GM06990 (cell line): Measurements from ENCODE around the gene LTV1.
"Not testable (repeated sequence)": the region's sequence is repeated elsewhere in the genome, so short reads cannot be mapped to it uniquely, and the experiment has no call there.

ENCODE experiments used
- DNase-seq: peaks from one replicate; pipeline ENCODE4 v3.0.0-alpha.2; 2011; ENCODE audit not compliant: insufficient read length; ENCODE audit errors: extremely low read depth
- H3K27me3 ChIP-seq: replicated peaks from 2 replicates; pipeline ENCODE4 v1.6.0; 2011; ENCODE audit warnings: low read length; ENCODE audit not compliant: control insufficient read depth, insufficient read depth
- H3K36me3 ChIP-seq: 2 replicates; pipeline ENCODE4 v1.5.1; 2011; ENCODE audit warnings: low read length; ENCODE audit not compliant: control insufficient read depth, insufficient read depth
- H3K4me3 ChIP-seq: replicated peaks from 2 replicates; pipeline ENCODE4 v1.5.1; 2011; ENCODE audit warnings: low read depth, mild to moderate bottlenecking, control low read depth, low read length
- CTCF ChIP-seq: IDR thresholded peaks from 2 replicates; pipeline ENCODE4 v1.5.1; 2011; ENCODE audit warnings: low read length, control low read depth, mild to moderate bottlenecking, inconsistent platforms; ENCODE audit not compliant: insufficient read depth, poor library complexity, severe bottlenecking

LTV1 gene

DNA sequence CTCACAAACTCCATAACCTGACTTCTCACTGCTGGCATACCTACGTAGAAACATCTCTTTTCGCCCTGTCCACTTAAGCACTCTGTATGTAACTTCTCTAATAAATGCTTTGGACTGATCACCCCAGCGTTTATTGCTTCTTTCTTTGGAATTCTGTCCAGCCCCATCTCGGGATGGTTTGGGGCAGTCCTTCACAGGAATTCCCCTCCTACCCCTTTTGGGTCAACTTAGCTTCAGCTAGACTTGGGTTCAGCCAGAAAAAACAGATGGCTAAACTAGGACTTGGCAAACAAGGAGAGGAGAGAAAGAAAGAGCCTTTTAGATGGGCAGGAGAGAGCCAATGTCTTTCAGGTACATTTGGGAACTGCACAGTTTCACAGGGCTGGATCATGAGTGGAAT lies 3.9 kb upstream of the LTV1 start:
- H3K36me3 ChIP-seq, result no peaks in the 10 kb centered on the region
- TF ChIP-seq CTCF, result no peak
- H3K27me3 ChIP-seq, result no peaks in the 10 kb centered on the region
- no peak for DNase-seq
- no peak overlapping the region for H3K4me3 ChIP-seq

- no peak overlapping the region for H3K4me3 ChIP-seq
- TF ChIP-seq CTCF, result no peak
- no peak for DNase-seq
Measured at GRCh38 chr6:143840595-143841265, 2.4 kb upstream of the LTV1 start.

DNA sequence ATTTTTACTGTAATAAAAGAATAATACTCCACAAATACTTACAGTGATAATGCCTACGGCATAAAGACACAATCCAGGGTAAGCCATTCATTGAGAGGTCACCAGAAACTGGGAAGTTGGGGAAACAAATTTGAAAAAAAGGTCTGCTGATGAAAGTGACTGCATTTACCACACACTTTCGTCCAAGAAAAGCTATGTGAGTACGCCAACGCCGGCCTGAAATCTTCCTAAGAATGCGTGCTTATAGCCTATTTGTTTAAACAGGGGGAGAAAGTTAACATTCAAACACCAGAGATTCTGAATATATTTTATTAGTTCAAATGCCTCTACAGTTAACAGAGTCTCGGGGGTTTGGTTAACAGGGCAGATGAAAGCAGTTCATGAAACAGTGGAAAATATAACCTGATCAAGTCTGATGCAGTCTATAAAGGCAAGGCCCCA lies 657 bp upstream of the LTV1 start:
- no peak for DNase-seq
- no peak for TF ChIP-seq CTCF
- no peaks in the 10 kb centered on the region for H3K27me3 ChIP-seq
- peak overlapping the region; percentile 94 for H3K4me3 ChIP-seq
- peaks cover 8% of the 10 kb centered on the region for H3K36me3 ChIP-seq

More at GRCh38 chr6:143840595-143841265, 2.4 kb upstream of the LTV1 start:
- peaks cover 5% of the 10 kb centered on the region for H3K36me3 ChIP-seq
- H3K27me3 ChIP-seq, result no peaks in the 10 kb centered on the region

- Histone ChIP-seq H3K4me3 (peak overlapping the region; percentile 94), H3K36me3 (peaks cover 12% of the 10 kb centered on the region), H3K27me3 (no peaks in the 10 kb centered on the region)
- no peak for TF ChIP-seq CTCF
- no peak for DNase-seq
Measured at GRCh38 chr6:143843677-143843999, 500 bp downstream of the LTV1 start.

- Histone ChIP-seq H3K36me3 (peaks cover 13% of the 10 kb centered on the region), H3K27me3 (no peaks in the 10 kb centered on the region), H3K4me3 (peak overlapping the region; percentile 94)
- DNase-seq, result no peak
- no peak for TF ChIP-seq CTCF
Measured at GRCh38 chr6:143844006-143844405, 868 bp downstream of the LTV1 start.

- Histone ChIP-seq H3K36me3 (peaks cover 15% of the 10 kb centered on the region), H3K4me3 (no peak overlapping the region), H3K27me3 (no peaks in the 10 kb centered on the region)
- TF ChIP-seq CTCF, result no peak
- no peak for DNase-seq
Measured at GRCh38 chr6:143845033-143845432, 1.9 kb downstream of the LTV1 start.

GRCh38 chr6:143851706-143852105 lies 8.6 kb downstream of the LTV1 start:
- not testable (repeated sequence) for H3K36me3 ChIP-seq, H3K4me3 ChIP-seq, DNase-seq, H3K27me3 ChIP-seq

DNA sequence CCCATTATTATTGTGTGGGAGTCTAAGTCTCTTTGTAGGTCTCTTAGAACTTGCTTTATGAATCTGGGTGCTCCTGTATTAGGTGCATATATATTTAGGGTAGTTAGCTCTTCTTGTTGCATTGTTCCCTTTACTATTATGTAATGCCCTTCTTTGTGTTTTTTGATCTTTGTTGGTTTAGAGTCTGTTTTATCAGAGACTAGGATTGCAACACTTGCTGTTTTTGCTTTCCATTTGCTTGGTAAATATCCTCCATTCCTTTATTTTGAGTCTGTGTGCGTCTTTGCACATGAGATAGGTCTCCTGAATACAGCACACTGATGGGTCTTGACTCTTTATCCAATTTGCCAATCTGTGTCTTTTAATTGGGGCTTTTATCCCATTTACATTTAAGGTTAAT lies 11.9 kb downstream of the LTV1 start:
- not testable (repeated sequence) for H3K27me3 ChIP-seq, H3K4me3 ChIP-seq, DNase-seq, H3K36me3 ChIP-seq
